ENCODE measurements around the gene SGPP1.

The SGPP1 gene

GRCh38 chr14:63650256-63650952 lies 77.5 kb downstream of the SGPP1 start:
- no peak overlapping the region for H4K8ac ChIP-seq (ENCODE audit: low read depth, low read length)
- no peak overlapping the region for H3K14ac ChIP-seq (ENCODE audit: low read length)
- no peak overlapping the region for H2BK15ac ChIP-seq (ENCODE audit: low read length)
- no peak for DNase-seq (ENCODE audit: low spot score)
- no peak overlapping the region for H3K4me3 ChIP-seq (ENCODE audit: low read length in 2 of 2)
- no peak overlapping the region for H2AFZ ChIP-seq (ENCODE audit: low read length)
- no peak overlapping the region for H3K4ac ChIP-seq (ENCODE audit: low read length)
- H3K36me3 ChIP-seq (replicated peaks in 1 of 2; ENCODE audit: control insufficient read depth in 2 of 2, insufficient read depth in 2 of 2, low read length in 2 of 2) = no peaks in the 10 kb centered on the region
- no peaks in the 10 kb centered on the region for H3K4me1 ChIP-seq (ENCODE audit: control insufficient read depth in 2 of 2, insufficient read depth in 1 of 2, low read depth in 1 of 2, low read length in 2 of 2)
- H3K79me1 ChIP-seq (ENCODE audit: low read depth, low read length) = no peaks in the 10 kb centered on the region
- H3K27me3 ChIP-seq (ENCODE audit: control insufficient read depth in 3 of 3, insufficient read depth in 3 of 3, low read depth in 1 of 3, low read length in 3 of 3) = no peaks in the 10 kb centered on the region
- WGBS, 2 donors (ENCODE audit: extremely low coverage in 2 of 2, insufficient read length in 2 of 2, insufficient replicate concordance in 1 of 2) = no CpG with 5 or more reads among the region's 3 CpGs
- H3K23ac ChIP-seq (ENCODE audit: low read depth, low read length, poor library complexity) = no peak overlapping the region
- H2BK120ac ChIP-seq (ENCODE audit: low read depth, low read length) = no peak overlapping the region
- no peak overlapping the region for H2AK5ac ChIP-seq (ENCODE audit: low read depth, low read length)
- no peak overlapping the region for H4K91ac ChIP-seq (ENCODE audit: low read depth, low read length, poor library complexity)
- H2BK12ac ChIP-seq (ENCODE audit: low read length) = no peak overlapping the region
- H3K9me3 ChIP-seq (replicated peaks in 1 of 2; ENCODE audit: control insufficient read depth in 2 of 2, insufficient read depth in 1 of 2, low read depth in 1 of 2, low read length in 2 of 2) = no peaks in the 10 kb centered on the region
- H3K9ac ChIP-seq (ENCODE audit: low read depth, low read length, poor library complexity) = no peak overlapping the region
- H2BK5ac ChIP-seq (ENCODE audit: low read length) = no peak overlapping the region
- H3K4me2 ChIP-seq (ENCODE audit: insufficient read depth, low read length, poor library complexity, severe bottlenecking) = no peak overlapping the region
- H3K27ac ChIP-seq (replicated peaks; ENCODE audit: low read length) = no peak overlapping the region
- H3K18ac ChIP-seq (ENCODE audit: low read length) = no peak overlapping the region

- H2AK5ac ChIP-seq (ENCODE audit: low read depth, low read length) = no peak overlapping the region
- no peak overlapping the region for H2BK12ac ChIP-seq (ENCODE audit: low read length)
- no peak overlapping the region for H3K4me3 ChIP-seq (ENCODE audit: low read length in 2 of 2)
- H3K18ac ChIP-seq (ENCODE audit: low read length) = no peak overlapping the region
- H3K27me3 ChIP-seq (ENCODE audit: control insufficient read depth in 3 of 3, insufficient read depth in 3 of 3, low read depth in 1 of 3, low read length in 3 of 3) = no peaks in the 10 kb centered on the region
- H3K9ac ChIP-seq (ENCODE audit: low read depth, low read length, poor library complexity) = no peak overlapping the region
- H2BK5ac ChIP-seq (ENCODE audit: low read length) = no peak overlapping the region
- no peaks in the 10 kb centered on the region for H3K79me1 ChIP-seq (ENCODE audit: low read depth, low read length)
- H2BK120ac ChIP-seq (ENCODE audit: low read depth, low read length) = no peak overlapping the region
- H4K91ac ChIP-seq (ENCODE audit: low read depth, low read length, poor library complexity) = no peak overlapping the region
- DNase-seq (ENCODE audit: low spot score) = no peak
- H3K27ac ChIP-seq (replicated peaks; ENCODE audit: low read length) = no peak overlapping the region
- H3K4ac ChIP-seq (ENCODE audit: low read length) = no peak overlapping the region
- no peak overlapping the region for H2BK15ac ChIP-seq (ENCODE audit: low read length)
- no peak overlapping the region for H2AFZ ChIP-seq (ENCODE audit: low read length)
- no peaks in the 10 kb centered on the region for H3K4me1 ChIP-seq (ENCODE audit: control insufficient read depth in 2 of 2, insufficient read depth in 1 of 2, low read depth in 1 of 2, low read length in 2 of 2)
- no CpG with 5 or more reads among the region's 6 CpGs for WGBS, 2 donors (ENCODE audit: extremely low coverage in 2 of 2, insufficient read length in 2 of 2, insufficient replicate concordance in 1 of 2)
- no peak overlapping the region for H3K14ac ChIP-seq (ENCODE audit: low read length)
- H4K8ac ChIP-seq (ENCODE audit: low read depth, low read length) = no peak overlapping the region
- no peak overlapping the region for H3K4me2 ChIP-seq (ENCODE audit: insufficient read depth, low read length, poor library complexity, severe bottlenecking)
- no peaks in the 10 kb centered on the region for H3K9me3 ChIP-seq (replicated peaks in 1 of 2; ENCODE audit: control insufficient read depth in 2 of 2, insufficient read depth in 1 of 2, low read depth in 1 of 2, low read length in 2 of 2)
- no peak overlapping the region for H3K23ac ChIP-seq (ENCODE audit: low read depth, low read length, poor library complexity)
- no peaks in the 10 kb centered on the region for H3K36me3 ChIP-seq (replicated peaks in 1 of 2; ENCODE audit: control insufficient read depth in 2 of 2, insufficient read depth in 2 of 2, low read length in 2 of 2)
Measured at GRCh38 chr14:63647696-63648410, 80.0 kb downstream of the SGPP1 start.

- no peak overlapping the region for H3K4me2 ChIP-seq (ENCODE audit: insufficient read depth, low read length, poor library complexity, severe bottlenecking)
- no peak overlapping the region for H2AFZ ChIP-seq (ENCODE audit: low read length)
- H3K9me3 ChIP-seq (replicated peaks in 1 of 2; ENCODE audit: control insufficient read depth in 2 of 2, insufficient read depth in 1 of 2, low read depth in 1 of 2, low read length in 2 of 2) = no peaks in the 10 kb centered on the region
- H3K4ac ChIP-seq (ENCODE audit: low read length) = no peak overlapping the region
- H3K36me3 ChIP-seq (replicated peaks in 1 of 2; ENCODE audit: control insufficient read depth in 2 of 2, insufficient read depth in 2 of 2, low read length in 2 of 2) = peaks cover 0 to 6% of the 10 kb centered on the region in 2 donors
- no CpG with 5 or more reads among the region's 2 CpGs for WGBS, 2 donors (ENCODE audit: extremely low coverage in 2 of 2, insufficient read length in 2 of 2, insufficient replicate concordance in 1 of 2)
- no peak overlapping the region for H4K8ac ChIP-seq (ENCODE audit: low read depth, low read length)
- no peak overlapping the region for H2BK5ac ChIP-seq (ENCODE audit: low read length)
- no peak overlapping the region for H3K14ac ChIP-seq (ENCODE audit: low read length)
- no peak overlapping the region for H2BK12ac ChIP-seq (ENCODE audit: low read length)
- H3K23ac ChIP-seq (ENCODE audit: low read depth, low read length, poor library complexity) = no peak overlapping the region
- no peaks in the 10 kb centered on the region for H3K27me3 ChIP-seq (ENCODE audit: control insufficient read depth in 3 of 3, insufficient read depth in 3 of 3, low read depth in 1 of 3, low read length in 3 of 3)
- H3K79me1 ChIP-seq (ENCODE audit: low read depth, low read length) = no peaks in the 10 kb centered on the region
- H2AK5ac ChIP-seq (ENCODE audit: low read depth, low read length) = no peak overlapping the region
- H3K18ac ChIP-seq (ENCODE audit: low read length) = no peak overlapping the region
- no peak overlapping the region for H3K27ac ChIP-seq (replicated peaks; ENCODE audit: low read length)
- H3K4me1 ChIP-seq (ENCODE audit: control insufficient read depth in 2 of 2, insufficient read depth in 1 of 2, low read depth in 1 of 2, low read length in 2 of 2) = no peaks in the 10 kb centered on the region
- H2BK120ac ChIP-seq (ENCODE audit: low read depth, low read length) = no peak overlapping the region
- H2BK15ac ChIP-seq (ENCODE audit: low read length) = no peak overlapping the region
- no peak overlapping the region for H4K91ac ChIP-seq (ENCODE audit: low read depth, low read length, poor library complexity)
- DNase-seq (ENCODE audit: low spot score) = no peak
- no peak overlapping the region for H3K9ac ChIP-seq (ENCODE audit: low read depth, low read length, poor library complexity)
- no peak overlapping the region for H3K4me3 ChIP-seq (ENCODE audit: low read length in 2 of 2)
Measured at GRCh38 chr14:63644741-63645140, 83.1 kb downstream of the SGPP1 start.

- no peak overlapping the region for H3K27ac ChIP-seq (replicated peaks; ENCODE audit: low read length)
- H2BK15ac ChIP-seq (ENCODE audit: low read length) = no peak overlapping the region
- 100% methylated on average over 2 of the region's 8 CpGs; no CpG with 5 or more reads in 1 of the 2 donors for WGBS, 2 donors (ENCODE audit: extremely low coverage in 2 of 2, insufficient read length in 2 of 2, insufficient replicate concordance in 1 of 2)
Measured at GRCh38 chr14:63642656-63643382, 85.0 kb downstream of the SGPP1 start.

More at GRCh38 chr14:63642656-63643382, 85.0 kb downstream of the SGPP1 start:
- Histone ChIP-seq H3K4me3 (ENCODE audit: low read length in 2 of 2) (peak overlapping the region in 1 of 2 donors; percentile 66), H3K23ac (ENCODE audit: low read depth, low read length, poor library complexity) (no peak overlapping the region), H3K18ac (ENCODE audit: low read length) (no peak overlapping the region), H3K4ac (ENCODE audit: low read length) (no peak overlapping the region), H3K4me1 (ENCODE audit: control insufficient read depth in 2 of 2, insufficient read depth in 1 of 2, low read depth in 1 of 2, low read length in 2 of 2) (no peaks in the 10 kb centered on the region), H2BK5ac (ENCODE audit: low read length) (no peak overlapping the region), H3K27me3 (ENCODE audit: control insufficient read depth in 3 of 3, insufficient read depth in 3 of 3, low read depth in 1 of 3, low read length in 3 of 3) (no peaks in the 10 kb centered on the region), H2AK5ac (ENCODE audit: low read depth, low read length) (no peak overlapping the region), H3K9me3 (replicated peaks in 1 of 2; ENCODE audit: control insufficient read depth in 2 of 2, insufficient read depth in 1 of 2, low read depth in 1 of 2, low read length in 2 of 2) (no peaks in the 10 kb centered on the region), H2AFZ (ENCODE audit: low read length) (peak overlapping the region; percentile 85), H2BK12ac (ENCODE audit: low read length) (no peak overlapping the region), H3K4me2 (ENCODE audit: insufficient read depth, low read length, poor library complexity, severe bottlenecking) (no peak overlapping the region), H2BK120ac (ENCODE audit: low read depth, low read length) (no peak overlapping the region), H3K9ac (ENCODE audit: low read depth, low read length, poor library complexity) (no peak overlapping the region), H3K79me1 (ENCODE audit: low read depth, low read length) (no peaks in the 10 kb centered on the region), H3K14ac (ENCODE audit: low read length) (no peak overlapping the region), H4K8ac (ENCODE audit: low read depth, low read length) (no peak overlapping the region), H3K36me3 (replicated peaks in 1 of 2; ENCODE audit: control insufficient read depth in 2 of 2, insufficient read depth in 2 of 2, low read length in 2 of 2) (peaks cover 0 to 23% of the 10 kb centered on the region in 2 donors), H4K91ac (ENCODE audit: low read depth, low read length, poor library complexity) (no peak overlapping the region)
- DNase-seq (ENCODE audit: low spot score) = no peak

Measured in neuronal stem cell (in vitro differentiated cells).